NB4 (cell line): ENCODE results near the gene HSPG2.

Source experiments
- DNase-seq: peaks from one replicate; pipeline ENCODE4 v3.0.0; 2010; ENCODE audit warnings: low read depth
- H3K4me3 ChIP-seq: one replicate; pipeline ENCODE4 v1.5.1; 2011; ENCODE audit warnings: mild to moderate bottlenecking, low read depth, low read length, moderate library complexity
- MYC ChIP-seq: IDR thresholded peaks from 2 replicates; pipeline ENCODE4 v1.6.1; 2011; ENCODE audit warnings: low read depth, low read length
- POLR2A ChIP-seq: IDR thresholded peaks from 2 replicates; pipeline ENCODE4 v1.6.1; 2011; ENCODE audit warnings: mild to moderate bottlenecking; ENCODE audit not compliant: insufficient read length; ENCODE audit errors: extremely low read depth
- TF ChIP-seq, protein P1 (sequence below): IDR thresholded peaks from 2 replicates; pipeline ENCODE4 v1.6.1; 2011; ENCODE audit warnings: low read depth, low read length
- TF ChIP-seq, protein P2 (sequence below): IDR thresholded peaks from one replicate; pipeline ENCODE4 v1.5.1; 2012; ENCODE audit warnings: low read depth, low read length

HSPG2 gene

DNA sequence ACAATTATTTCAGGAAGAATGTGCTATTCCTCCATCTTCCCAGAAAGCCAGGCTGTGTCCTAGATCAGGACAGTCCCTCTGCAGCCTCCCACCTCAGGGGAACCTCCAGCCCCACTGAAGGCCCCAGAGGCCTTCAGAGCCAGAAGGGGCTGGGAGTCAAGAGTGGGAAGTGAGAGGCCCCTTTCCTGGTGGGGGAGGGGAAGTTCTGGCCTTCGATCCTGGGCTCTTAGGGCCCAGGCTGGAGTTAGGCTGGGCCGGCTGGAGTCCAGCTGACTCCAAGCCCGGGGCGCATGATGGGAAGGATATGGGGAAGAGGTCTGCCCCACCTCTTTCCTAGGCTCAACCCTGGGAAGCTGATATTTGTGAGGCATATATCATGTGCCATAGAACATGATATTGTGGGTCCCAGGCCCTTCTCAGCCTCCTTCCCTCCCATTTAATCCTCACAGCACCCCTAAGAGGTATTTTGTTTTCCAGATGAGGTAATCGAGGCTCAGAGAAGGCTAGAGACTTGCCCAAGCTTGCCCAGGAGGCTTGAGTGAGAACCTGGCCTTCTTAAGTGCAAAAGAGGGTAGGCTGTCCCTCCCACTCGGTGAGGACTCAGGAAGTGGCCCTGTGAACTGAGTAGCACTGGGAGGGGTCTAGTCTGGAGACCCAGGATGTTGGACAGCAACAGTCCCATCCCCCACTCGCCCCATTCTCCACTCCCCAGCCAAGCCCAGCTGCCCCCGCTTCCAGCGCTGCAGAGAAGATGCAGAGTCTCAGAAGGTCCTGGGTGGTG is 18.6 kb upstream of the HSPG2 start:
- H3K4me3 ChIP-seq = no peak overlapping the region
- TF ChIP-seq POLR2A (no peak), MYC (peak; percentile 12; the same call in 1 of the 2 replicates)
- TF ChIP-seq, protein P1, sequence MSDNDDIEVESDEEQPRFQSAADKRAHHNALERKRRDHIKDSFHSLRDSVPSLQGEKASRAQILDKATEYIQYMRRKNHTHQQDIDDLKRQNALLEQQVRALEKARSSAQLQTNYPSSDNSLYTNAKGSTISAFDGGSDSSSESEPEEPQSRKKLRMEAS = no peak
- TF ChIP-seq, protein P2, sequence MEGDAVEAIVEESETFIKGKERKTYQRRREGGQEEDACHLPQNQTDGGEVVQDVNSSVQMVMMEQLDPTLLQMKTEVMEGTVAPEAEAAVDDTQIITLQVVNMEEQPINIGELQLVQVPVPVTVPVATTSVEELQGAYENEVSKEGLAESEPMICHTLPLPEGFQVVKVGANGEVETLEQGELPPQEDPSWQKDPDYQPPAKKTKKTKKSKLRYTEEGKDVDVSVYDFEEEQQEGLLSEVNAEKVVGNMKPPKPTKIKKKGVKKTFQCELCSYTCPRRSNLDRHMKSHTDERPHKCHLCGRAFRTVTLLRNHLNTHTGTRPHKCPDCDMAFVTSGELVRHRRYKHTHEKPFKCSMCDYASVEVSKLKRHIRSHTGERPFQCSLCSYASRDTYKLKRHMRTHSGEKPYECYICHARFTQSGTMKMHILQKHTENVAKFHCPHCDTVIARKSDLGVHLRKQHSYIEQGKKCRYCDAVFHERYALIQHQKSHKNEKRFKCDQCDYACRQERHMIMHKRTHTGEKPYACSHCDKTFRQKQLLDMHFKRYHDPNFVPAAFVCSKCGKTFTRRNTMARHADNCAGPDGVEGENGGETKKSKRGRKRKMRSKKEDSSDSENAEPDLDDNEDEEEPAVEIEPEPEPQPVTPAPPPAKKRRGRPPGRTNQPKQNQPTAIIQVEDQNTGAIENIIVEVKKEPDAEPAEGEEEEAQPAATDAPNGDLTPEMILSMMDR = no peak
- DNase-seq = peak; percentile 55

DNA sequence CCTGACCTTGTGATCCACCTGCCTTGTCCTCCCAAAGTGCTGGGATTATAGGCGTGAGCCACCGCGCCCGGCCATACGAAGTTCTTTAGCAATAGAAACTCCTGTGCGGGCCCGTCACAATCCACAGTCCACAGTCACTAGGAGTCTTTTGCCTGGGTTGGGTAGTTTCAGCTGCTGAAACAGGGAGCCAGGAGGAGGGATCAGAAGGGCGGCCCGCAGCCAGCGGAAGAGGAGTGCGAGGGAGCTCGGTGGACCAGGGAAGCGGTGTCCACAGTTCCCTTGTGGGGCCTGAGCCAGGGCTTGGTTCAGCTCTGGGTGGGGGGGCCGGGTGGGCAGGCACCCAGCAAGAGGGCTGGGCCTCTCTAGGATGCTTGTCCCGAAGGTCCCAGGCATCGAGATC is 17.9 kb upstream of the HSPG2 start:
- no peak overlapping the region for H3K4me3 ChIP-seq
- TF ChIP-seq MYC (no peak), POLR2A (no peak)
- TF ChIP-seq, protein P2 = no peak
- TF ChIP-seq, protein P1 = no peak
- no peak for DNase-seq

DNA sequence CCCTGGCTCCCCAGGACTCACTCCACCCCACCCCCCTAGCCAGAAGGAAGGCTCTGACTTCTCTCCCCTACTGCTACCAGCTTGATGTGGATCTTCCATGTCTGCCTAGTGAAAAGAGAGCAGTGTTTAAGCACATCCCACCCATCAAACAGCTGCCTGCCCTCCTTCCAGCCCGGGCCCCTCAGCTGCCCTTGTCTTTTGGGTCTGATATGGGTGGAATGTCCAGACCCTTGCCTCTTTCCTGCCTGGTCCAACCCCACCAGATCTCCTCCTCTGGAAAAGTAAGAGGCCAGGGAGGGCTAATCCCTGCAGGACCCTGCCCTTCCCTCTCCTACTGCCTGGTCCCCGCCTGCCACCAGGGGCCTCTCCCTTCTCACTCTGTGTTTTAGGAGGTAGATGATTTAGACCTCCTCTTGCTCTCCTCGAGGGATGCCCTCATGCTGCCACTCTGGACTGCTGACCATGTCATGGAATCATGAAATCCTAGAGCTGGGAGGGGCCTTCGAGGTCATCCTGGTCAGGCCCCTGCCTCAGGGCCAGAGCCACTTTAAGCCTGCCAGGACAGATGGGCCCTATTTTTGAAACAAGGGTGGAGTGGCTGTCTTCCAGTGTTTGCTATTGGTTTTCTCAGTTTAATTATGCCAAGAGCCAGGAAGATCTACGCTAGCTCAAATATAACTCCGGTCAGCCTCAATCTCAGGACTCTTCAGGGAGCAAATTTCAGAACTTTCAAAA is 15.8 kb upstream of the HSPG2 start:
- H3K4me3 ChIP-seq = no peak overlapping the region
- no peak for TF ChIP-seq MYC
- TF ChIP-seq POLR2A = no peak
- TF ChIP-seq, protein P2 = no peak
- TF ChIP-seq, protein P1 = no peak
- no peak for DNase-seq

DNA sequence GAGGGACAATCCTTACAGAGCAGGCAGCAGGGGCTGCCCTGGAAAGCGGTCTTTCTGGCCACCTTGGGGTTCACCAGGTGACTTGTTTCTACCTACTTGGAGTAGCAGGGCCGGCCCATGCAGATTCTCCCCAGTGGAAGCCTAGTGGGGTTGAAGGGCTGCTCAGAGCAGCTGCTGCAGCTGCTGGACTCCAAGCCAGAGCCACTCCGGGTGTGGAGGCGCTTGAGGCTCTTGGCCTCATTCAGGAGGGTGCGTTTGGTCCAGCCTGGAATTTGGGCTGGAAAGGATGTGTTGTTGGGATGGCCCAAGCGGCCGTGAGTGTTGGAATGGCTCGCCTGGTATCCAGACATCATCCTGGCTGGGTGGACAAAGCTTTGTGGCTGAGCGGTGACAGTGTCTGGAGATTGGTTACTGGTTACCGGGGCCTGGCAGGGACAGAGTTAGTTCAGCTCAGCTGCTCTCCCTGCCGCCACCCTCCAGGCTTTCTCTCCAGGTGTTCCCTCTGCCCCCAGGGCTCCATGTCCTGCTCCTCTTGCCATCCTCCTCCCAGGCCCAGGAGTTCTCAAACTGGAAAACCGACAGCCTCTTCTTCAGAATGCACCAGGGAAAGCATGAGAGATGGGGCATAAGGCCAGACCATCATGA is 14.2 kb upstream of the HSPG2 start:
- no peak for TF ChIP-seq MYC
- no peak for TF ChIP-seq POLR2A
- TF ChIP-seq, protein P2 = no peak
- TF ChIP-seq, protein P1 = no peak
- DNase-seq = no peak
- no peak overlapping the region for H3K4me3 ChIP-seq

DNA sequence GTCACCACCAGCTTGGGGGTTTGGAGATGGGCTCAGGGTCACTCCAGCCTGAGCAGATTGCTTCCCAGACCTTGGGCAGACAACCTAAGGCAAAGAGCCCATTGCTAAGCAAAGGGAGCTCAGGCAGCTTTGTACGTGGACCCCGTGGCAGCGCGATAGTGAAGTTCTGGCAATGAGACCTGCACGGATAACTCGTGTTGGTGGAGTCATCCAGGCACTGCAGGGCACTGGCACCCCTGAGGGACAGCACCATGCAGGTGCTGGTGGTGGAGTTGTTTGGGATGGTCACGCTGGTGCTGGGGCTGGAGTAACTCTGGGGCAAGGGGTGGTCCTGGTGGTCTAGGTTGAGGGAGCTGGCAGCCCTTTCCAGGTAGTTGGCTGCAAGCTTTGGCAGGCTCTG is 13.6 kb upstream of the HSPG2 start:
- no peak for DNase-seq
- TF ChIP-seq MYC (no peak), POLR2A (no peak)
- TF ChIP-seq, protein P2 = no peak
- TF ChIP-seq, protein P1 = no peak
- H3K4me3 ChIP-seq = no peak overlapping the region
